SK-N-SH treated with all-trans-retinoic acid at 6 μM for 48 hours (cell line): ENCODE data around the gene WWC1.

Source experiments
- ATAC-seq: fragments of 200-7000 bp; cut with Tn5 transposase; 3 replicates; pipeline ENCODE4 v1.9.1; 2020; ENCODE audit warnings: mild to moderate bottlenecking, moderate library complexity
- BACH2 ChIP-seq: fragments of 250-450 bp; sonication (Bioruptor Pico); IDR thresholded peaks from 2 replicates; pipeline ENCODE4 v1.9.0; 2021; ENCODE audit warnings: mild to moderate bottlenecking, borderline replicate concordance
- CREB5 ChIP-seq: fragments of 250-450 bp; sonication (Bioruptor Pico); IDR thresholded peaks from 2 replicates; pipeline ENCODE4 v1.5.1; 2020; ENCODE audit warnings: low read depth, mild to moderate bottlenecking, moderate library complexity
- CSRNP3 ChIP-seq: fragments of 250-450 bp; sonication (Bioruptor Pico); IDR thresholded peaks from 2 replicates; pipeline ENCODE4 v1.5.1; 2021; ENCODE audit warnings: mild to moderate bottlenecking, moderate library complexity
- ESRRG ChIP-seq: fragments of 250-450 bp; sonication (Bioruptor Pico); IDR thresholded peaks from 2 replicates; pipeline ENCODE4 v1.6.1; 2021; ENCODE audit warnings: mild to moderate bottlenecking
- GLIS3 ChIP-seq: fragments of 250-450 bp; sonication (Bioruptor Pico); IDR thresholded peaks from 2 replicates; pipeline ENCODE4 v1.5.0; 2020; ENCODE audit warnings: mild to moderate bottlenecking, moderate library complexity
- ISL1 ChIP-seq: fragments of 250-450 bp; sonication (Bioruptor Pico); IDR thresholded peaks from 2 replicates; pipeline ENCODE4 v2.1.2; 2022; ENCODE audit warnings: mild to moderate bottlenecking, moderate library complexity
- OSR1 ChIP-seq: fragments of 250-450 bp; sonication (Bioruptor Pico); IDR thresholded peaks from 2 replicates; pipeline ENCODE4 v1.8.0; 2022; ENCODE audit warnings: moderate library complexity, mild to moderate bottlenecking, inconsistent platforms
- SNAI2 ChIP-seq: fragments of 250-450 bp; sonication (Bioruptor Pico); IDR thresholded peaks from 2 replicates; pipeline ENCODE4 v1.5.0; 2020; ENCODE audit warnings: mild to moderate bottlenecking, moderate library complexity
- TCF4 ChIP-seq: fragments of 250-450 bp; sonication (Bioruptor Pico); IDR thresholded peaks from 2 replicates; pipeline ENCODE4 v1.8.0; 2021; ENCODE audit warnings: mild to moderate bottlenecking, moderate library complexity, borderline replicate concordance
- TOX ChIP-seq: fragments of 250-450 bp; sonication (Bioruptor Pico); IDR thresholded peaks from 2 replicates; pipeline ENCODE4 v1.8.0; 2021; ENCODE audit warnings: mild to moderate bottlenecking, moderate library complexity, borderline replicate concordance
- TSHZ2 ChIP-seq: fragments of 250-450 bp; sonication (Bioruptor Pico); IDR thresholded peaks from 2 replicates; pipeline ENCODE4 v1.5.0; 2020; ENCODE audit warnings: mild to moderate bottlenecking, moderate library complexity
- ZFP3 ChIP-seq: fragments of 250-450 bp; sonication (Bioruptor Pico); IDR thresholded peaks from 2 replicates; pipeline ENCODE4 v1.5.0; 2020; ENCODE audit warnings: mild to moderate bottlenecking, moderate library complexity
- ZFP30 ChIP-seq: fragments of 450-650 bp; formaldehyde crosslinking; IDR thresholded peaks from 2 replicates; pipeline ENCODE4 v1.5.0; 2022; ENCODE audit warnings: mild to moderate bottlenecking, moderate library complexity
- ZNF565 ChIP-seq: fragments of 450-650 bp; formaldehyde crosslinking; conservative IDR thresholded peaks from 2 replicates; pipeline ENCODE4 v1.5.0; 2020; ENCODE audit warnings: low read depth, mild to moderate bottlenecking, moderate library complexity
- ZNF8 ChIP-seq: fragments of 450-650 bp; formaldehyde crosslinking; IDR thresholded peaks from 2 replicates; pipeline ENCODE4 v1.5.0; 2020; ENCODE audit warnings: mild to moderate bottlenecking, moderate library complexity
- TF ChIP-seq, protein P1 (sequence below): fragments of 250-450 bp; sonication (Bioruptor Pico); IDR thresholded peaks from 2 replicates; pipeline ENCODE4 v1.8.0; 2021; ENCODE audit warnings: low read depth, mild to moderate bottlenecking, moderate library complexity, borderline replicate concordance
- TF ChIP-seq, protein P2 (sequence below): fragments of 250-450 bp; sonication (Bioruptor Pico); IDR thresholded peaks from 2 replicates; pipeline ENCODE4 v1.8.0; 2020; ENCODE audit warnings: mild to moderate bottlenecking, moderate library complexity, borderline replicate concordance

The WWC1 gene

GRCh38 chr5:168494057-168494555, 202.7 kb downstream of the WWC1 start:
- TF ChIP-seq ISL1 (CRISPR knock-in tag) (peak; percentile 79), TSHZ2 (peak; percentile 57; the same call in 1 of the 2 replicates), GLIS3 (CRISPR knock-in tag) (no peak), CREB5 (CRISPR knock-in tag) (no peak), OSR1 (CRISPR knock-in tag) (no peak), TCF4 (peak; percentile 79), CSRNP3 (no peak), ZNF8 (no peak), SNAI2 (CRISPR knock-in tag) (0 out of 2 replicates have a peak, but pooled peaks have one; percentile 56)
- TF ChIP-seq, protein P1, sequence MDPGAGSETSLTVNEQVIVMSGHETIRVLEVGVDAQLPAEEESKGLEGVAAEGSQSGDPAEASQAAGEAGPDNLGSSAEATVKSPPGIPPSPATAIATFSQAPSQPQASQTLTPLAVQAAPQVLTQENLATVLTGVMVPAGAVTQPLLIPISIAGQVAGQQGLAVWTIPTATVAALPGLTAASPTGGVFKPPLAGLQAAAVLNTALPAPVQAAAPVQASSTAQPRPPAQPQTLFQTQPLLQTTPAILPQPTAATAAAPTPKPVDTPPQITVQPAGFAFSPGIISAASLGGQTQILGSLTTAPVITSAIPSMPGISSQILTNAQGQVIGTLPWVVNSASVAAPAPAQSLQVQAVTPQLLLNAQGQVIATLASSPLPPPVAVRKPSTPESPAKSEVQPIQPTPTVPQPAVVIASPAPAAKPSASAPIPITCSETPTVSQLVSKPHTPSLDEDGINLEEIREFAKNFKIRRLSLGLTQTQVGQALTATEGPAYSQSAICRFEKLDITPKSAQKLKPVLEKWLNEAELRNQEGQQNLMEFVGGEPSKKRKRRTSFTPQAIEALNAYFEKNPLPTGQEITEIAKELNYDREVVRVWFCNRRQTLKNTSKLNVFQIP: no peak
- no peak for ATAC-seq

DNA sequence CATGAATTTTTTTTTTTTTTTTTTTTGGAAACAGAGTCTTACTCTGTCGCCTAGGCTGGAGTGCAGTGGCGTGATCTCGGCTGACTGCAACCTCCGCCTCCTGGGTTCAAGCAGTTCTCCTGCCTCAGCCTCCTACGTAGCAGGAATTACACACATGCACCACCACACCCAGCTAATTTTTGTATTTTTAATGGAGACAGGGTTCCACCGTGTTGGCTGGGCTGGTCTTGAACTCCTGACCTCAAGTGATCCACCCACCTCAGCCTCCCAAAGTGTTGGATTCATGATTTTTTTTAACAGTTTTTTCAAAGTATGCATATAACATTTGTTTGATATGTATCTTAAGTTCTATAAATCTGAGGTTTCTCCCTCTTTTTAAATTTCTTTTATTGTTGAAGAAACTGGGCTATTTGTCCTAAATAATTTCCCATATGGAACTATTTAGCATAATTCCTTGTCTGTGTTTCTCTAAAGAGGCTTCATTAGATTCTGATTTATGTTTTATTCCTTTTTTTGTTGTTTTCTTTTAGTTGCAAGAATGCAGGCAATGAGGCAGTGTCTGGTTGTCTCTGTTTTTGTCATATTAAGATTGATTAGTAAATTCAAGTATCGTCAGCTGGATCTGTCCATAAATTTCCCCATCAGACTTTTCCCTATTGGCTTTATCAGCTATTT, 211.3 kb downstream of the WWC1 start:
- TF ChIP-seq TSHZ2: no peak
- TF ChIP-seq BACH2 (CRISPR knock-in tag): no peak
- TF ChIP-seq SNAI2 (CRISPR knock-in tag): no peak
- TF ChIP-seq ISL1 (CRISPR knock-in tag): no peak
- TF ChIP-seq TCF4: peak; percentile 60
- TF ChIP-seq ZFP3 (CRISPR knock-in tag): no peak
- ATAC-seq: no peak

DNA sequence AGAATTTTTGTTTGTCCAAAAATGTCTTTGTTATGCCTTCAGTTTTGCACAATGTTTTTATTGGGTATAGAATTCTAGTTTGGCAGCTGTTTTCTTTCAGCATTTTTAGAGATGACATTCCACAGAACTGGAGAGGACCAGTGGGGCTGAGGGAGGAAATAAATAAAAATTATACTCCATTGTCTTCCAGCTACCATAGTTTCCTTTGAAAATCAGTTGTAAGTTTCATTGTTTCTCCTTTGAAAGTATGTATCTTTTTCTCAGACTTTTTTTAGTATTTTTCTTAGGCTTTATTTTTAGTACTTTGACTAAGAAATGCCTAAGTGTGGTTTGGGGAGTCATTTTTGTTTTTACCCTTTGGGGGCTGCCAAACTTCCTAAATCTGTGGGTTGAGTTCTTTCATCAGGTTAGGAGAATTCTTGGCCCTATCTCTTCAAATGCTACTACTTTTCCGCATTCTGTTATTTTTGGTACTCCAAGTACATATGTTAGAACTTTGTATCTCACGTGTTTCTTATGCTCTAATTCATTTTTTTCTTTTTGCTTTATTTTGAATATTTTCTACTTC, 222.5 kb downstream of the WWC1 start:
- ATAC-seq: no peak
- TF ChIP-seq ZFP30 (CRISPR knock-in tag) (no peak), ZNF565 (CRISPR knock-in tag) (no peak), ISL1 (CRISPR knock-in tag) (no peak), SNAI2 (CRISPR knock-in tag) (no peak), TOX (CRISPR knock-in tag) (no peak), OSR1 (CRISPR knock-in tag) (no peak), ESRRG (CRISPR knock-in tag) (no peak)
- TF ChIP-seq, protein P2, sequence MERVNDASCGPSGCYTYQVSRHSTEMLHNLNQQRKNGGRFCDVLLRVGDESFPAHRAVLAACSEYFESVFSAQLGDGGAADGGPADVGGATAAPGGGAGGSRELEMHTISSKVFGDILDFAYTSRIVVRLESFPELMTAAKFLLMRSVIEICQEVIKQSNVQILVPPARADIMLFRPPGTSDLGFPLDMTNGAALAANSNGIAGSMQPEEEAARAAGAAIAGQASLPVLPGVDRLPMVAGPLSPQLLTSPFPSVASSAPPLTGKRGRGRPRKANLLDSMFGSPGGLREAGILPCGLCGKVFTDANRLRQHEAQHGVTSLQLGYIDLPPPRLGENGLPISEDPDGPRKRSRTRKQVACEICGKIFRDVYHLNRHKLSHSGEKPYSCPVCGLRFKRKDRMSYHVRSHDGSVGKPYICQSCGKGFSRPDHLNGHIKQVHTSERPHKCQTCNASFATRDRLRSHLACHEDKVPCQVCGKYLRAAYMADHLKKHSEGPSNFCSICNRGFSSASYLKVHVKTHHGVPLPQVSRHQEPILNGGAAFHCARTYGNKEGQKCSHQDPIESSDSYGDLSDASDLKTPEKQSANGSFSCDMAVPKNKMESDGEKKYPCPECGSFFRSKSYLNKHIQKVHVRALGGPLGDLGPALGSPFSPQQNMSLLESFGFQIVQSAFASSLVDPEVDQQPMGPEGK (CRISPR knock-in tag): no peak
